Muscle of leg (tissue), 11 donors: Measurements from ENCODE around the gene GPR17. TPM values are rescaled to one million over a fixed set of nuclear protein-coding genes. Genes with fewer than 3 reads are reported as not detected.

Experiments
- DNase-seq: peaks from one replicate; pipeline ENCODE4 v3.0.0; 2013
- H3K27ac ChIP-seq: one replicate; pipeline ENCODE4 v1.5.1; 2013; ENCODE audit warnings: mild to moderate bottlenecking, low read length, control low read depth
- H3K27me3 ChIP-seq: one replicate; pipeline ENCODE4 v1.6.1; 2013; ENCODE audit warnings: low read length; ENCODE audit not compliant: control insufficient read depth, insufficient read depth
- H3K36me3 ChIP-seq: one replicate; pipeline ENCODE4 v1.6.1; 2013; ENCODE audit warnings: low read length; ENCODE audit not compliant: control insufficient read depth, insufficient read depth
- H3K4me1 ChIP-seq: one replicate; pipeline ENCODE4 v1.6.1; 2013; ENCODE audit warnings: low read length; ENCODE audit not compliant: control insufficient read depth, insufficient read depth
- H3K4me3 ChIP-seq: one replicate; pipeline ENCODE4 v1.5.1; 2013; ENCODE audit warnings: low read length, control low read depth
- H3K9me3 ChIP-seq: replicated peaks from 2 replicates; pipeline ENCODE4 v1.6.1; 2013; ENCODE audit warnings: low read depth, low read length; ENCODE audit not compliant: control insufficient read depth
- WGBS: methylation state at CpG from one replicate; pipeline ENCODE4 v1.1.5; 2013; ENCODE audit warnings: missing lambda C conversion rate; ENCODE audit not compliant: insufficient coverage; 5-methylcytosine and 5-hydroxymethylcytosine counted together
- polyA plus RNA-seq, 8 donors: library from polyadenylated mRNA; unstranded; fragments of 120-200 nt; gene quantifications; one replicate each; pipeline versions ENCODE4 v1.2.1 to v1.2.3, GENCODE V29; 2013; ENCODE audit warnings: inconsistent platforms in 1 of 8, low replicate concordance in 1 of 8; ENCODE audit not compliant: insufficient read length in 8 of 8, insufficient read depth in 1 of 8
- total RNA-seq: library from RNA; stranded (reverse); fragments of 120-200 nt; gene quantifications from one replicate; pipeline ENCODE4 v1.2.4, GENCODE V29; 2013

Gene GPR17
- total and polyA plus RNA-seq, 9 donors = 0.53 to 11.2 (median 3.9) TPM

GRCh38 chr2:127624320-127624755 is 21.6 kb upstream of the GPR17 start:
- no peak for DNase-seq
- WGBS = no CpG with 5 or more reads among the region's 5 CpGs
- Histone ChIP-seq H3K36me3 (no peaks in the 10 kb centered on the region), H3K4me3 (no peak overlapping the region), H3K4me1 (peaks cover 3% of the 10 kb centered on the region), H3K9me3 (no peaks in the 10 kb centered on the region), H3K27me3 (peaks cover 8% of the 10 kb centered on the region), H3K27ac (no peak overlapping the region)

DNA sequence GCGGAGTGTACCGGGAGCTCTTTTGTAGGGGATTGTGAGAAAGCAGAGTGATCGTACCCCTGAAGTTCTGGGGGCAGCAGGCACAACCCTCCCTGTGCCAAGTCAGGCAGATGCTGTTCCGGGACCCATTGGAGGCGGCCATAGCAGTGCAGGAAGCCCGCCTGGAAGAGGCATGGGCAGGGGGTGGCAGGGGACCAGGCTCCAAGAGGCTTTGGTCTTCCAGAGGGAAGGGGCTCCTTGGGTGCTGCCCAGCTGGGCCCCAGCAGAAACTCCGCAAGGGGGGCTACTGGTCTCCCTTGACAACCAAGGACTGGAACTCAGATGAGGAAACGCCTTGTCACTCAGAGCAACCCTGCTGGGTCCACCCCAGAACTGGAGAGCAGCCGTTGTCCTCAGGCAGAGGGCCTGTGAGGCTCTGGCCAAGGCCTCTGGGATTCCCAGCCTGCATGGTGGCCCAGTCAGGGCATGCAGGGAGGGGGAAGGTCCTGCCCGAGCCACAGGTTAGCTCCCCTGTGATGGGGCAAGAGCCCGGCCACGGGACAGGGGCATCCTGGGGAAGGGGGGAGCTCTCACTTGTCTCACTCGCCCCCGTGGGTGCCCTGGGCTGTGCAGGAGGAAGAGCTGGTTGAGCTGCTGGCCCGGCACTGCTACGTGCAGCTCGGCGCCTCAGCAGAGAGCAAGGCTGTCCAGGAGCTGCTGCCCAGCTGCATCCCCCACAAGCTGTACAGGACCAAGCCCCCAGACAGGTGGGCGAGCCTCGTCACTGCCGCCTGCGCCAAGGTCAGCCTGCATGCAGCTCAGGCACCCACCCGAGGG is 21.0 kb upstream of the GPR17 start:
- Histone ChIP-seq H3K36me3 (no peaks in the 10 kb centered on the region), H3K9me3 (no peaks in the 10 kb centered on the region), H3K27ac (no peak overlapping the region), H3K27me3 (peaks cover 8% of the 10 kb centered on the region), H3K4me1 (peaks cover 4% of the 10 kb centered on the region), H3K4me3 (no peak overlapping the region)
- WGBS = 75% methylated on average over 16 of the region's 23 CpGs
- DNase-seq = no peak

- no peaks in the 10 kb centered on the region for H3K9me3 ChIP-seq
- H3K27me3 ChIP-seq = peaks cover 8% of the 10 kb centered on the region
- no peak overlapping the region for H3K4me3 ChIP-seq
- no peak overlapping the region for H3K27ac ChIP-seq
- no peak for DNase-seq
- 85% methylated on average over 2 of the region's 2 CpGs for WGBS
- H3K4me1 ChIP-seq = peaks cover 4% of the 10 kb centered on the region
- no peaks in the 10 kb centered on the region for H3K36me3 ChIP-seq
Measured at GRCh38 chr2:127625572-127625951, 20.4 kb upstream of the GPR17 start.

GRCh38 chr2:127626175-127626574 is 19.8 kb upstream of the GPR17 start:
- Histone ChIP-seq H3K27ac (no peak overlapping the region), H3K4me1 (peaks cover 4% of the 10 kb centered on the region), H3K27me3 (peaks cover 8% of the 10 kb centered on the region), H3K4me3 (no peak overlapping the region), H3K9me3 (no peaks in the 10 kb centered on the region), H3K36me3 (no peaks in the 10 kb centered on the region)
- WGBS = 36% methylated on average over 8 of the region's 12 CpGs
- no peak for DNase-seq

GRCh38 chr2:127626917-127627739 is 18.8 kb upstream of the GPR17 start:
- Histone ChIP-seq H3K27ac (no peak overlapping the region), H3K4me3 (no peak overlapping the region), H3K9me3 (no peaks in the 10 kb centered on the region), H3K4me1 (peaks cover 8% of the 10 kb centered on the region), H3K36me3 (no peaks in the 10 kb centered on the region), H3K27me3 (peaks cover 9% of the 10 kb centered on the region)
- 82% methylated on average over 22 of the region's 28 CpGs for WGBS
- DNase-seq = no peak

DNA sequence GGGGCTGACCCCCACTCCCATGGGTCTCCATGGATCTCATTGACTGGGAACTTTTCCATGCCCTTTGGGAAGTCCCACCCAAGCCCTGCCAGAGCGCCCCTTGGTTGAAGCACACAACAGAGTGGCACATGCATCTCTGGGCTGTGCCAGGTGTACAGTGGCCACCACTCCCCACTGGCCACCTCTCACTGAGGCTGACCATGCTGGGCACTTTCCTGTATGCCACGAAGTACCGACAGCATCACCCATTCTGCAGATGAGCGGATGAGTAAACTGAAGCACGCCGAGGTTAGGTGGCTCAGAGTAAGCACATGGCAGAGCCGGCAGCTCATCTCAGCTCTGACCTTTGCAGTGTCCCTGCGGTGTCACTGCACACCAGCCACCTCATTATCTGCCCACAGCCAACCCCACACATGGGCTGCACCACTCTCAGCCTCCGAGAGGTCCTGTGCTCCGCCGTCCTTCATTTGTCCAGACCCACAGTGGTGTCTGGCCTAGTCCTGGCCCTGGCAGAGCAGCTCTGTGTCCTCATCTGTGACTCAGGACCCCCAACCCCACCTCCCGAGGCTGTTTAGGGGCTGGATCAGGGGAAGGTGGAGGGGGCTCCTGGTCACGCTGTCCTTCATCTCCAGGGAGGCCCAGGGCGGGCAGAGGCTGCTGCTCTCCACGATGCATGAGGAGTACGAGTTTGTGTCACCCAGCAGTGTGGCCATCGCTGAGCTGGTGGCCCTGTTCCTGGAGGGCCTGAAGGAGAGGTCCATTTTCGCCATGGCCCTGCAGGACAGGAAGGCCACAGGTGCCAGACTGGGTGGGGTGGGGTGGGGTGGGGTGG is 18.0 kb upstream of the GPR17 start:
- no peak for DNase-seq
- 91% methylated on average over 14 of the region's 18 CpGs for WGBS
- Histone ChIP-seq H3K27me3 (peaks cover 10% of the 10 kb centered on the region), H3K4me1 (peaks cover 15% of the 10 kb centered on the region), H3K36me3 (no peaks in the 10 kb centered on the region), H3K9me3 (no peaks in the 10 kb centered on the region), H3K27ac (no peak overlapping the region), H3K4me3 (no peak overlapping the region)

- 61% methylated on average over 14 of the region's 17 CpGs for WGBS
- peaks cover 25% of the 10 kb centered on the region for H3K4me1 ChIP-seq
- H3K27ac ChIP-seq = no peak overlapping the region
- no peak overlapping the region for H3K4me3 ChIP-seq
- no peak for DNase-seq
- no peaks in the 10 kb centered on the region for H3K9me3 ChIP-seq
- H3K27me3 ChIP-seq = peaks cover 10% of the 10 kb centered on the region
- no peaks in the 10 kb centered on the region for H3K36me3 ChIP-seq
Measured at GRCh38 chr2:127628767-127629614, 17.0 kb upstream of the GPR17 start.

- H3K27me3 ChIP-seq = peaks cover 10% of the 10 kb centered on the region
- WGBS = 71% methylated on average over 7 of the region's 9 CpGs
- no peaks in the 10 kb centered on the region for H3K36me3 ChIP-seq
- no peaks in the 10 kb centered on the region for H3K9me3 ChIP-seq
- H3K27ac ChIP-seq = no peak overlapping the region
- no peak for DNase-seq
- H3K4me1 ChIP-seq = peaks cover 31% of the 10 kb centered on the region
- no peak overlapping the region for H3K4me3 ChIP-seq
Measured at GRCh38 chr2:127629637-127630036, 16.3 kb upstream of the GPR17 start.

GRCh38 chr2:127630096-127630863 is 15.7 kb upstream of the GPR17 start:
- Histone ChIP-seq H3K4me3 (no peak overlapping the region), H3K36me3 (no peaks in the 10 kb centered on the region), H3K9me3 (no peaks in the 10 kb centered on the region), H3K27ac (no peak overlapping the region), H3K27me3 (peaks cover 10% of the 10 kb centered on the region), H3K4me1 (peaks cover 34% of the 10 kb centered on the region)
- 80% methylated on average over 6 of the region's 10 CpGs for WGBS
- no peak for DNase-seq
